GM19455 (cell line): Measurements from ENCODE around the gene F10.

Experiments used
- ATAC-seq: cut with Tn5 transposase; IDR thresholded peaks from one replicate; pipeline ENCODE4 v1.9.1; 2021; ENCODE audit not compliant: unreplicated experiment

Gene F10

GRCh38 chr13:113086031-113086750 is 36.4 kb upstream of the F10 start:
- ATAC-seq, result no peak

GRCh38 chr13:113086991-113087922 is 35.3 kb upstream of the F10 start:
- no peak for ATAC-seq

GRCh38 chr13:113087923-113088690 is 34.5 kb upstream of the F10 start:
- ATAC-seq, result no peak

- ATAC-seq, result no peak
Observed at GRCh38 chr13:113088691-113089020, 33.9 kb upstream of the F10 start.

- ATAC-seq, result no peak
Observed at GRCh38 chr13:113089693-113090414, 32.7 kb upstream of the F10 start.

GRCh38 chr13:113090415-113090770 is 32.2 kb upstream of the F10 start:
- no peak for ATAC-seq

- no peak for ATAC-seq
Observed at GRCh38 chr13:113090806-113091205, 31.8 kb upstream of the F10 start.

- ATAC-seq, result no peak
Observed at GRCh38 chr13:113091211-113091771, 31.3 kb upstream of the F10 start.

- ATAC-seq, result no peak
Observed at GRCh38 chr13:113091891-113092775, 30.5 kb upstream of the F10 start.

- ATAC-seq, result no peak
Observed at GRCh38 chr13:113092776-113093579, 29.6 kb upstream of the F10 start.

GRCh38 chr13:113093580-113094409 is 28.8 kb upstream of the F10 start:
- no peak for ATAC-seq

- ATAC-seq, result no peak
Observed at GRCh38 chr13:113094410-113094800, 28.2 kb upstream of the F10 start.

GRCh38 chr13:113095146-113096051 is 27.2 kb upstream of the F10 start:
- ATAC-seq, result no peak

GRCh38 chr13:113096052-113096744 is 26.4 kb upstream of the F10 start:
- ATAC-seq, result no peak

- ATAC-seq, result no peak
Observed at GRCh38 chr13:113096745-113097305, 25.8 kb upstream of the F10 start.

- ATAC-seq, result no peak
Observed at GRCh38 chr13:113097651-113098050, 24.9 kb upstream of the F10 start.
